Neuron (in vitro differentiated cells): ENCODE results near the gene ZIC4.

Experiments
- H2AFZ ChIP-seq: one replicate; pipeline ENCODE4 v1.6.1; 2013; ENCODE audit warnings: low read depth, mild to moderate bottlenecking, inconsistent platforms, low read length, moderate library complexity
- H3K27me3 ChIP-seq: one replicate; pipeline ENCODE4 v1.6.1; 2013; ENCODE audit warnings: low read length; ENCODE audit not compliant: insufficient read depth
- H3K36me3 ChIP-seq: one replicate; pipeline ENCODE4 v1.6.1; 2013; ENCODE audit warnings: low read length; ENCODE audit not compliant: insufficient read depth
- H3K4me1 ChIP-seq: one replicate; pipeline ENCODE4 v1.6.1; 2013; ENCODE audit warnings: low read length; ENCODE audit not compliant: insufficient read depth
- H3K4me3 ChIP-seq: 2 replicates; pipeline ENCODE4 v1.5.1; 2013; ENCODE audit warnings: mild to moderate bottlenecking, low read length, moderate library complexity
- H3K9me3 ChIP-seq: one replicate; pipeline ENCODE4 v1.6.1; 2013; ENCODE audit warnings: low read length

ZIC4 gene

DNA sequence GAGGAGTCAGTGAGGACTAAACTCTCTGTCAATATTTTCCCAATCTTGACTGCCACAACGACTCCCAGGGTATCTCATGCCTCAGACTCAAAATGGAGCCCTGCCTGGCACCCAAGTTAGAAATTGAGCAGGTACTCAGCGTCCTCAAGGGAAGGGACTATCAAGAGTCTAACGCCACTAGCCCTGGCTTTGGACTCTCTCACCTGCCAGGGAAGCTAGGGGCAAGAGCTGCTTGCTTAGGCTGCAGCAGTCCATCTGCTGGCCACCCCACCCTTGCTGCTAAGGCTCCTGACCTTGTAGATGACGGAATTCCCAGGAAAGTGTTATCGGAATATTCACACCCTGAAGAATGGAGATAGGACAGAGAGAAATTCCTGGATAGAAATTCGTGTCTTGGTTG lies 33.0 kb downstream of the ZIC4 start:
- H3K36me3 ChIP-seq = no peaks in the 10 kb centered on the region
- H3K27me3 ChIP-seq = peaks cover 44% of the 10 kb centered on the region
- no peak overlapping the region for H2AFZ ChIP-seq
- H3K4me3 ChIP-seq = no peak overlapping the region
- H3K9me3 ChIP-seq = no peaks in the 10 kb centered on the region
- H3K4me1 ChIP-seq = peaks cover 36% of the 10 kb centered on the region

DNA sequence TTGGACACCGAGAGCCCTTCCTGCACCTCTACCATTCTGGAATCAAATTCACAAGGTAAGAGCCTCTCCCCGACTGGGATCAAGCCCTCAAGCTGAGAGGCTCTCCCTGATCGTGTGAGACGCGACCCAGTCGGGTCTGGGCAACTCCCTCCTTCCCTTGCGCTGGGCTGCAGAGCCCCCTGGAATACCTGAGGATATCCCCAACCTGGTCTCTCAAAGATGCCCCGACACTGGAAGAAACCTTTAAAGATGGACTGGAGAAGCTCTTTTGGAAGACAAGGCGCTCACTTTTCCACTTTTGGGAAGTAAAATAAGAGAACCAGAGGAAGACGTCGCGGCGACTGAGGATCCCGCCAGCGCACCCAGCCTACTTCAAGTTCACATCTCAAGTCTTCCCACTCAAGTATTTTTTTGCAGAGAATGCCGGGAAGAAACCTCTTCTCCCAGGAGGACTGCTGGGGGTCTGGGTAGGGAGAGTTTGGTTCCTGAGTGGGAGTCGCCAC lies 33.8 kb downstream of the ZIC4 start:
- peaks cover 51% of the 10 kb centered on the region for H3K27me3 ChIP-seq
- no peaks in the 10 kb centered on the region for H3K9me3 ChIP-seq

DNA sequence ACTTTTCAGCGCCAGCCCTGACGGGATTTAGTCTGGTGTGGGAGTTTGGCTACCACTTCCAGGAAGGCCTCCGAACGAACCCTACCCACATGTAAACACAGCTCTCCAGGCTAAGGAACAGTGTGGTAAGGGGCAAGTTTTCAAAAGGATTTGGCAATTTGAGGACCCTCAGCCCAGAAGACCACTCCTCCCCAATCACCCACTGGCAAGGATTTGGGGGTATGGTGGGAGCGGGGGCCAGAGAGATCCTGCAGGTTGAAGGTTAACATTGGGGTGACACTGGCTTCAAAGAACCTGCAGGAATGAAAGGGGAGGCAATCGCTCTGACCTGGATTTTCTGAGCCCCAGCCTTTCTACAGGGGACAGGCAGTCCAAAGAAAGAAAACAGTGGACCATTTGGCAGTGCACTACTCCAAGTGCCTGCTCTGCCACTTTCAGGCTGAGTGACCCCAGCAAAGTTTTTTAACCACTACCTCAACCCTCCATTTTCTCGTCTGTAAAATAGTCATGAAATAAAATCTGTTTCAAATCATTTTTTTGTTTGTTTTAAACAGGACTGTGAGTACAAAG lies 34.5 kb downstream of the ZIC4 start:
- Histone ChIP-seq H3K4me1 (peaks cover 24% of the 10 kb centered on the region), H3K36me3 (no peaks in the 10 kb centered on the region), H3K9me3 (no peaks in the 10 kb centered on the region), H3K4me3 (no peak overlapping the region), H3K27me3 (peaks cover 57% of the 10 kb centered on the region), H2AFZ (no peak overlapping the region)

More for the DNA sequence above, 33.8 kb downstream of the ZIC4 start:
- H2AFZ ChIP-seq = no peak overlapping the region
- H3K36me3 ChIP-seq = no peaks in the 10 kb centered on the region
- H3K4me3 ChIP-seq = no peak overlapping the region
- peaks cover 32% of the 10 kb centered on the region for H3K4me1 ChIP-seq

DNA sequence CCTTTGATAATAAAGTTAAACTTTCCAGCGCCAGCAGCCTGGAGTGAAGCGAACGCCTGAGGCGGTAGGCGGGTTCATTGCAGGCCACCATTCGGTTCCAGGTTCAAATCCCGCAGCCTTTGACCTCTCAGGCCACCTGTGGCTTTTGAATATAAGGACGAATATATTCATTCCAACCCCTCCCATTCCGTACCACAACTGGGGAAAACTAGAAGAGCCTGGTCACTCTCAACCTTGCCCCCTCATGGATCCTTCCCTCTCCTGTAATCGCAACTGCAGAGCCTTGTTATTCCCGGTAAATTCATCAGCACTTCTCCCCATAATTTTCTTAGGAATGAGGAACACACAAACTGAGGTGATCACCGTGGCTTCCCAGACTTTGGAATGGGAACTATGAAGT lies 35.2 kb downstream of the ZIC4 start:
- Histone ChIP-seq H2AFZ (no peak overlapping the region), H3K27me3 (peaks cover 58% of the 10 kb centered on the region), H3K4me3 (no peak overlapping the region), H3K4me1 (peaks cover 21% of the 10 kb centered on the region), H3K9me3 (no peaks in the 10 kb centered on the region), H3K36me3 (no peaks in the 10 kb centered on the region)

DNA sequence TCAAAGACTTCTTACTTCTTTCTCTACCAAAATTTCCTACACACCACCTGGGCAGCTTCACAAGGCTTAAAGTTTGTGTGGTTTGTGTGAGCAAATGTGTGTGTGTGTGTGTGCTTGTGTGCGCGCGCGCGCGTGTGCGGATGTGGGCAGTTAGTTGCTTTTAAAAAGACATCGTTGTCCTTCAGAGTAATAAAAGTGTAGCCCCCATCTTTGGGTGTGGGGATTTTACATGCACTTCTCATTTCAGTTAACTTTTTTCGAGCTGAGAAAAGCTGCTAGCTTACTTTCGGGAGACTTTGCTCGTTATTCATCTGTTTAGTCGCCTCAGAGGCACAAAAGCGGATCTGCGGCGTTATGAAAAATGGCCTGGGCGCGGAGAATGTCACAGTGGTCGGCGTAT lies 36.0 kb downstream of the ZIC4 start:
- Histone ChIP-seq H2AFZ (no peak overlapping the region), H3K9me3 (no peaks in the 10 kb centered on the region), H3K4me3 (peak overlapping the region; percentile 33), H3K4me1 (peaks cover 21% of the 10 kb centered on the region), H3K36me3 (no peaks in the 10 kb centered on the region), H3K27me3 (peaks cover 65% of the 10 kb centered on the region)

DNA sequence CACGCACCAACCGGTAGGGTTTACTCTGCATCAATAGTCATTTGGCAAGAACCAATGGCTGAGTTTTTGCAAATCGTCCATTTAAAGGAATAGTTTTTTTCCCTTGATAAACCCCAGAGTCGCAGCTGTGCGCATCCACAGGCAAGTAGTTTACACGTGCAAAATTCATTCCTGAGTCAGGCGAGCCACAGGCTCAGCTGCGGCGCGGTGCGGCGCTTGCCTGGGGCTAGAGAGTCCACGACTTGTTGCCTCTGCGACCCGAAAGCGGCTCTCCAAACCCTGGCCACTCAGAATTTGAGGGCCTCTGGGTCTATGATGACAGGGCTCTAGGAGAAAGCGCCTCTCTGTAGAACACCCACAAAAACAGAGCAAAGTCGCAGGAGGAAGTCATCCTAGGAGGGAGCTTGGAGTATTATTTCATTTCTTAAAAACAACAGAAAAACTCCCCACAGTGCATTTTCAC lies 36.7 kb downstream of the ZIC4 start:
- Histone ChIP-seq H3K27me3 (peaks cover 70% of the 10 kb centered on the region), H2AFZ (no peak overlapping the region), H3K4me3 (peak overlapping the region; percentile 30), H3K9me3 (no peaks in the 10 kb centered on the region), H3K4me1 (peaks cover 21% of the 10 kb centered on the region), H3K36me3 (no peaks in the 10 kb centered on the region)

DNA sequence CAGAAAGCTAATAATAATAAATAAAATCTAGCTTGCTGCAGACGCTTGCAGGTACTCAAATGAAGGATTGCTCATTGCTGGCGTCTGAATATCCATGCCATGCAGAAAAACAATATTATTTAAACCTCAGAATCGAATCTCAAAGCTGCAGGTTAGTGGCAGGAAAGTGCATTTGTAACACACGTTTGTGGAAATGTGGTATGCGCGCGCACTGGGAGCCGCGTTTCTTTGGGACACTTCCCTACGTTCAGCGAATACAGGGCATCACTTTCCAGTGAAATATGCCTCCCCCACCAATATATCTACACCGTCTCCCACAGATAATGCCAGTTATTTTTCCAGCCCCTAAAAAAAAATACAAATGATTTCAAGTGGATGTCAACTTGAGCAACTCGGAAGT lies 37.1 kb downstream of the ZIC4 start:
- peaks cover 74% of the 10 kb centered on the region for H3K27me3 ChIP-seq
- peaks cover 21% of the 10 kb centered on the region for H3K4me1 ChIP-seq
- peak overlapping the region; percentile 30 for H3K4me3 ChIP-seq
- no peak overlapping the region for H2AFZ ChIP-seq
- no peaks in the 10 kb centered on the region for H3K36me3 ChIP-seq
- H3K9me3 ChIP-seq = peaks cover 2% of the 10 kb centered on the region

DNA sequence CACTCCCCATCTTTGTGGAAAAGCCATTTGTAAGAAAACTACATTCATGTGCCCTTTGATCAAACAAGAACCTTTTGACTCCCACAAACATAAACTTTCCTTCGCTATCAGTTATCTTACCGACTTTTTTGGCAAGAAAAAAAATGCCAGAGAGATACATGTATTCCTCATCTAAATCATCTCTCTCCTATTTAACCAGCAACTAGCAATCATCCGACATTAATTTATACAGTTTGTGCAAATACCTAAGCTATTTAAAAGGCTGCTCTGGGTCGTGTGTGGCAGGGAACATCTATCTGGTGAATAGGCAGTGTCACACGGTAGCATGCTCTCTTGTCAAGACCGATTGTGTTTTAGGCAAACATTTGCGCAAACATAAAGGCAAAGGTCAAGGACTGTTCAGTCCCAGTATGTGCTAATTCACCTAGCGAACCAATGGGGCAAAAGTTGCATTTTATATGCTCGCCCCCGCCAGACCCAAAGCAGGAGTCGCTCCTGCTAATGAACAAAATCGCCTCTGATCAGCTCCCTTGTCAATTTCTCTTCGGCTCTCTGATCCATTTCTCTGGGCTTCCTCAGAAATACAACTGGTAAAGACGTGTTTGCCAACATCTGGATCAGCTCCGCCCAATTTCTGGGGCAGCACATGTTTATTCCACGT lies 37.7 kb downstream of the ZIC4 start:
- Histone ChIP-seq H3K36me3 (no peaks in the 10 kb centered on the region), H3K4me3 (peak overlapping the region; percentile 30), H3K27me3 (peaks cover 80% of the 10 kb centered on the region), H3K9me3 (peaks cover 2% of the 10 kb centered on the region), H3K4me1 (peaks cover 21% of the 10 kb centered on the region), H2AFZ (no peak overlapping the region)

DNA sequence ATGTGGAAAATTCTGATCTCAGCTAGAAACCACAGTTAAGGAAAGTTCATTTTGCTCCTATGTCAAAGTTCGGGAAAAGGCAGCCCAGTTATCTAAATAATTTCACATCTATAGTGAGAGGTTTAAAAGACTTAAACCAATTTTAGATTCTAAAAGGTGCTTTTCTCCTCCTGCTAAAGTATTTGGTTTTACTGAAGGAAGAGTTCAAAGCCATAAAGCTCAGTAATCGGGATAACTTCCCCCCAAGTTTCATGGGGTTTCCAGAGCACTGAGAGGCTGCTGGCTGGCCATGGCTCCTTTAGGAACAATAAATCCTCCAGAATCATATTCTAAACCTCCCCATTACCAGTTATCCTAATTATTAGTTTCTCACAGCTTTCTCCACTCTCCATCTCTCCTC lies 38.2 kb downstream of the ZIC4 start:
- Histone ChIP-seq H3K36me3 (no peaks in the 10 kb centered on the region), H3K4me1 (peaks cover 21% of the 10 kb centered on the region), H2AFZ (no peak overlapping the region), H3K4me3 (no peak overlapping the region), H3K9me3 (peaks cover 2% of the 10 kb centered on the region), H3K27me3 (peaks cover 81% of the 10 kb centered on the region)

DNA sequence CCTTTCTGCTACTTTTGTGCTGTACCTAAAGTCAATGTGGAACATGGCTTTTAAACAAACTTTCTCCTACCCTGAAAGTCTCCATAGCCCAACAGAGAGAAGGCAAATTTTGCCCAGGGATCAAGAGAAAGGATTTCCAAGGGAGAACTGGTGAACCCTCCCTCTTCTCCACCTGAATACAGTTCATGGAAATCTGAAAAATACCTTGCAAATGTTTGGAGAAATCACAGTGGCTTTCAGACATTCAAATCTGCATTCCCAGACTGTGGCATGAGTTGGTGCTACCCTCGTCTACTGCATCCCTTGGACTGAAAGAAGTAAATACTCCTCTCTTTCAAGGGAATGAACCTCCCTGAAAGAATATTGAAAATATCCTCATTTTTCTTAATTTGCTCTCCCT lies 38.7 kb downstream of the ZIC4 start:
- Histone ChIP-seq H3K4me1 (peaks cover 21% of the 10 kb centered on the region), H3K4me3 (no peak overlapping the region)

DNA sequence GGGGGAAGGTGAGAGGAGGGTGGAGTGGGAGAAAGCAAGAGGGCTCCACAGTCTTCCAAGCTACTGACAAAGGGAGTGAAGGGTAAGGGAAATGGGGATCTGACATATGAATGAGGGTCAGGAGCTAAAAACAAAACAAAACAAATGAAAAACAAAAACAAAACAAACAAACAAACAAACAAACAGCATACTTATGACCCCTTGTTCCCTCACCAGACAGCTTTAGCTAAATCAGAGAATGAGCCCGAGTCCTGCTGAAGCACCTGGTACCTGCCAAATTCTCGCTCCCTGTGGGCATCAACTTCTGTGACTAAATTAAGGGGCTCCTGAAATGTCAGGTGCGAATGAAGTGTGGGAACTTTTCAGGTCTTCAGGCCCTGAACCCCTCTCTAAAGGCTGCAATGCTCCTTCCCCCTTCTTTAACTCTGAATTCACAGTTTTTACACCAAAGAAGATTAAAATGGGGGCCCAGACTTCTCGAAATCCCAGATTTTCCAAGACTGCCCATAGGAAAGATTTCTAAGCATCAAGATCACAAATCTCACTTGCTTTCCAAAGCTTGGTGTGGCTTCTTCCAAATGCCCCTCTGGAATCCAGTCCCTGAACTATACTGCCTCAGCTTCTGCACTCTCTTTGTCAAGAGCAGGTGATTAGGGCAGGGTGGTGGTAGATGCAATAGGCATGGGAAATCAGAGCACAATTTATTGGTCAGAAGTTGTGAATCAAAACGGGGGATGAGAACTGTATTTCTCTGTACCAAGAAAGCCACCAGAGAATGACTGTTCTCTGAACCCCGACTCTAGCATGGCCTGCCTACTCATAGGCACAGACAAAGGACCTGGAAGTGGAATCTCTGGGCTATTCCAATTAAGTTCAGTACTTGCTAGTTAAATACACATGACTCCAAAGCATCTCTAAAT lies 40.9 kb downstream of the ZIC4 start:
- Histone ChIP-seq H3K36me3 (no peaks in the 10 kb centered on the region), H3K4me3 (no peak overlapping the region), H3K9me3 (peaks cover 2% of the 10 kb centered on the region), H2AFZ (no peak overlapping the region), H3K4me1 (peaks cover 31% of the 10 kb centered on the region), H3K27me3 (peaks cover 64% of the 10 kb centered on the region)

More for the DNA sequence above, 38.7 kb downstream of the ZIC4 start:
- peaks cover 81% of the 10 kb centered on the region for H3K27me3 ChIP-seq
- H3K36me3 ChIP-seq = no peaks in the 10 kb centered on the region
- H3K9me3 ChIP-seq = peaks cover 2% of the 10 kb centered on the region
- no peak overlapping the region for H2AFZ ChIP-seq

DNA sequence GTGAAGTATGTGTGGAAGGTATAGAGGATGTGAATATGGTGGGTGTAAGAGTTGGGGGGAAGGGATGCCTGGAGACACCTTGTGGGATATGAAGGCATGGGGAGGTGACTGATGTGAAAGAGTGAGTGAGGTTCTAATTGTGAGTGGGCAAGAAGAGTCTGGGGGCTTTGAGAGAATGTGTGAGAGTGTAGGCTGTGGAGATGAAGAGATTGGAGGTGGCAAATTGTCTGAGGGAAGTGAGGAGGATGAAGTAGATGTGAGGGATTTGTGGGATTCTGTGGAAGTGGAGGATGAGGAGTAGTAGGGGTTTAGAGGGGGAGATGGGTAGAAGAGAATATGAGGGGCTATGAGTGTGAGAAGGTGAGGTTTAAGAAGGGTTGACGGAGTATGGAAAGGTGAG lies 41.6 kb downstream of the ZIC4 start:
- Histone ChIP-seq H3K4me1 (peaks cover 33% of the 10 kb centered on the region), H2AFZ (no peak overlapping the region), H3K36me3 (no peaks in the 10 kb centered on the region), H3K9me3 (peaks cover 2% of the 10 kb centered on the region), H3K4me3 (no peak overlapping the region), H3K27me3 (peaks cover 63% of the 10 kb centered on the region)
